K562 (cell line): ENCODE data around the gene DDX39A. TPM values are rescaled to one million over a fixed set of nuclear protein-coding genes. Genes with fewer than 3 reads are reported as not detected.

Experiments used
- BRD9 ChIP-seq: fragments of 450-650 bp; IDR thresholded peaks from 2 replicates; pipeline ENCODE4 v1.6.1; 2018; ENCODE audit warnings: low read depth; ENCODE audit not compliant: partially characterized antibody
- CBFA2T3 ChIP-seq: fragments of 450-650 bp; IDR thresholded peaks from 2 replicates; pipeline ENCODE4 v1.6.1; 2017
- CC2D1A ChIP-seq: fragments of 450-650 bp; IDR thresholded peaks from 2 replicates; pipeline ENCODE4 v1.6.1; 2017; ENCODE audit warnings: mild to moderate bottlenecking
- GTF2E2 ChIP-seq: fragments of 200-800 bp; sonication (Bioruptor generic); IDR thresholded peaks from 2 replicates; pipeline ENCODE4 v1.6.1; 2016; ENCODE audit warnings: missing genetic modification characterization, missing compliant biosample characterization
- HLTF ChIP-seq: fragments of 450-650 bp; IDR thresholded peaks from 2 replicates; pipeline ENCODE4 v1.6.1; 2016
- MTA3 ChIP-seq: fragments of 450-650 bp; formaldehyde crosslinking; IDR thresholded peaks from 2 replicates; pipeline ENCODE4 v1.6.1; 2017; ENCODE audit warnings: mild to moderate bottlenecking, borderline replicate concordance
- POLR2AphosphoS2 ChIP-seq: IDR thresholded peaks from 2 replicates; pipeline ENCODE4 v1.6.1; 2012; ENCODE audit warnings: low read length, improper control_type of control experiment
- RAD21 ChIP-seq, 2 experiments: fragments of 250-450 bp in 1 of 2; fragments of 450-650 bp in 1 of 2; sonication (Bioruptor Pico) in 1 of 2; formaldehyde crosslinking in 1 of 2; IDR thresholded peaks in 1 of 2; conservative IDR thresholded peaks in 1 of 2; 2 replicates each; pipeline versions ENCODE4 v1.4.0 to v1.8.0; 2020 to 2022; ENCODE audit warnings: mild to moderate bottlenecking in 2 of 2, moderate library complexity in 1 of 2
- RBM25 ChIP-seq: fragments of 200-400 bp; formaldehyde crosslinking; IDR thresholded peaks from 2 replicates; pipeline ENCODE4 v1.6.1; 2018; ENCODE audit warnings: low read length, low read depth, moderate library complexity; ENCODE audit not compliant: severe bottlenecking
- WHSC1 ChIP-seq: IDR thresholded peaks from one replicate; pipeline ENCODE4 v1.6.1; 2012; ENCODE audit warnings: low read length, control low read depth, inconsistent platforms
- ZNF282 ChIP-seq: sonication (generic); formaldehyde crosslinking; IDR thresholded peaks from 2 replicates; pipeline ENCODE4 v1.8.1; 2023; ENCODE audit warnings: missing genetic modification reagents
- ZNF699 ChIP-seq: fragments of 250-450 bp; sonication (Bioruptor Pico); IDR thresholded peaks from 2 replicates; pipeline ENCODE4 v1.8.0; 2021; ENCODE audit warnings: mild to moderate bottlenecking, moderate library complexity; ENCODE audit not compliant: insufficient replicate concordance
- polyA plus RNA-seq, 8 experiments: library from polyadenylated mRNA; depleted of rRNA in 4 of 8; stranded (reverse) in 5 of 8; unstranded in 3 of 8; fragments of >200 nt; fragmentation: Nextera tagmentation in 2 of 8; fragmentation: Illumina TruSeq in 1 of 8; extraction: Ambion mirVana in 2 of 8; extraction: Trizol in 1 of 8; gene quantifications; 2 replicates each; pipeline versions ENCODE4 v1.2.1 to v1.2.3, GENCODE V29; 2011 to 2014; ENCODE audit warnings: inconsistent platforms in 1 of 8, missing spikeins in 1 of 8
- total RNA-seq, 7 experiments: library from RNA; depleted of rRNA in 6 of 7; stranded (reverse); fragments of >200 nt in 6 of 7; fragmentation: Illumina TruSeq in 2 of 7; extraction: Trizol in 2 of 7; gene quantifications; 2 replicates each; pipeline versions ENCODE4 v1.2.1 to v1.2.3, GENCODE V29; 2011 to 2021; ENCODE audit warnings: low replicate concordance in 1 of 7
- TF ChIP-seq, protein P1 (sequence below): fragments of 150-350 bp; IDR thresholded peaks from 2 replicates; pipeline ENCODE4 v1.6.1; 2014; ENCODE audit warnings: low read depth, mild to moderate bottlenecking, low read length, borderline replicate concordance
- TF ChIP-seq, protein P2 (sequence below): fragments of 450-650 bp; formaldehyde crosslinking; IDR thresholded peaks from 2 replicates; pipeline ENCODE4 v1.4.0; 2022; ENCODE audit warnings: missing genetic modification characterization
- TF ChIP-seq, protein P3 (sequence below): fragments of 450-650 bp; IDR thresholded peaks from 2 replicates; pipeline ENCODE4 v1.6.1; 2017; ENCODE audit warnings: mild to moderate bottlenecking, moderate library complexity
- TF ChIP-seq, protein P4 (sequence below): fragments of 250-450 bp; sonication (Bioruptor Pico); IDR thresholded peaks from 2 replicates; pipeline ENCODE4 v1.8.0; 2022; ENCODE audit warnings: moderate library complexity, mild to moderate bottlenecking, inconsistent platforms
- TF ChIP-seq, protein P5 (sequence below): IDR thresholded peaks from 2 replicates; pipeline ENCODE4 v1.6.1; 2016; ENCODE audit warnings: missing genetic modification characterization, missing compliant biosample characterization
- TF ChIP-seq, protein P6 (sequence below): fragments of 450-650 bp; formaldehyde crosslinking; IDR thresholded peaks from 2 replicates; pipeline ENCODE4 v1.4.0; 2020; ENCODE audit warnings: mild to moderate bottlenecking, mixed read lengths

DDX39A gene
- total and polyA plus RNA-seq, 9 of the 15 experiments (the other 6 are each of a cell fraction or from before 2014, with no cell fraction given), result 90.3 to 250 (median 188) TPM

DNA sequence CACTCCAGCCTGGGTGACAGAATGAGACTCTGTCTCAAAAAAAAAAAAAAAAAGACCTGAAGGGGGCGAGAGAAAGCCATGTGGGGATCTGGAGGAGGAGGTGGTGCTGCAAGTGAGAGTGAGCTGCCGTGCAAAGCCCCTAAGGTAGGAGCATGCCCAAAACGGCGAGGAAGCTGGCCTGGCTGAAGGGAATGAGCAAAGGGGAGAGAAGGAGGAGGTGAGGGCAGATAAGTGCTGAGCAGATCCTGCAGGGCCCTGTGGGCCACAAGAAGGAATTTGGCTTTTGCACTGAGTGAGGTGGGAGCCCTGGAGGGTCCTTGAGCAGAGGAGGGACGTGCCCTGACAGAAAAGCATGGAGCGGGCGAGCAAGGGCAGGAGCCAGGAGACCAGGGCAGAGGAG lies 57.3 kb downstream of the DDX39A start (continued):
- no peak for TF ChIP-seq ZNF699 (CRISPR knock-in tag)
- TF ChIP-seq RBM25, result no peak
- no peak for TF ChIP-seq POLR2AphosphoS2
- 0 out of 2 replicates have a peak, but pooled peaks have one; percentile 54 for TF ChIP-seq MTA3
- no peak for TF ChIP-seq ZNF282 (CRISPR knock-in tag)
- TF ChIP-seq, protein P1, sequence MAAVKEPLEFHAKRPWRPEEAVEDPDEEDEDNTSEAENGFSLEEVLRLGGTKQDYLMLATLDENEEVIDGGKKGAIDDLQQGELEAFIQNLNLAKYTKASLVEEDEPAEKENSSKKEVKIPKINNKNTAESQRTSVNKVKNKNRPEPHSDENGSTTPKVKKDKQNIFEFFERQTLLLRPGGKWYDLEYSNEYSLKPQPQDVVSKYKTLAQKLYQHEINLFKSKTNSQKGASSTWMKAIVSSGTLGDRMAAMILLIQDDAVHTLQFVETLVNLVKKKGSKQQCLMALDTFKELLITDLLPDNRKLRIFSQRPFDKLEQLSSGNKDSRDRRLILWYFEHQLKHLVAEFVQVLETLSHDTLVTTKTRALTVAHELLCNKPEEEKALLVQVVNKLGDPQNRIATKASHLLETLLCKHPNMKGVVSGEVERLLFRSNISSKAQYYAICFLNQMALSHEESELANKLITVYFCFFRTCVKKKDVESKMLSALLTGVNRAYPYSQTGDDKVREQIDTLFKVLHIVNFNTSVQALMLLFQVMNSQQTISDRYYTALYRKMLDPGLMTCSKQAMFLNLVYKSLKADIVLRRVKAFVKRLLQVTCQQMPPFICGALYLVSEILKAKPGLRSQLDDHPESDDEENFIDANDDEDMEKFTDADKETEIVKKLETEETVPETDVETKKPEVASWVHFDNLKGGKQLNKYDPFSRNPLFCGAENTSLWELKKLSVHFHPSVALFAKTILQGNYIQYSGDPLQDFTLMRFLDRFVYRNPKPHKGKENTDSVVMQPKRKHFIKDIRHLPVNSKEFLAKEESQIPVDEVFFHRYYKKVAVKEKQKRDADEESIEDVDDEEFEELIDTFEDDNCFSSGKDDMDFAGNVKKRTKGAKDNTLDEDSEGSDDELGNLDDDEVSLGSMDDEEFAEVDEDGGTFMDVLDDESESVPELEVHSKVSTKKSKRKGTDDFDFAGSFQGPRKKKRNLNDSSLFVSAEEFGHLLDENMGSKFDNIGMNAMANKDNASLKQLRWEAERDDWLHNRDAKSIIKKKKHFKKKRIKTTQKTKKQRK, result no peak
- no peak for TF ChIP-seq CBFA2T3
- TF ChIP-seq, protein P2, sequence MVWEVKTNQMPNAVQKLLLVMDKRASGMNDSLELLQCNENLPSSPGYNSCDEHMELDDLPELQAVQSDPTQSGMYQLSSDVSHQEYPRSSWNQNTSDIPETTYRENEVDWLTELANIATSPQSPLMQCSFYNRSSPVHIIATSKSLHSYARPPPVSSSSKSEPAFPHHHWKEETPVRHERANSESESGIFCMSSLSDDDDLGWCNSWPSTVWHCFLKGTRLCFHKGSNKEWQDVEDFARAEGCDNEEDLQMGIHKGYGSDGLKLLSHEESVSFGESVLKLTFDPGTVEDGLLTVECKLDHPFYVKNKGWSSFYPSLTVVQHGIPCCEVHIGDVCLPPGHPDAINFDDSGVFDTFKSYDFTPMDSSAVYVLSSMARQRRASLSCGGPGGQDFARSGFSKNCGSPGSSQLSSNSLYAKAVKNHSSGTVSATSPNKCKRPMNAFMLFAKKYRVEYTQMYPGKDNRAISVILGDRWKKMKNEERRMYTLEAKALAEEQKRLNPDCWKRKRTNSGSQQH (CRISPR knock-in tag), result no peak
- peak; percentile 39; the same call in 1 of the 2 replicates for TF ChIP-seq HLTF
- TF ChIP-seq, protein P3, sequence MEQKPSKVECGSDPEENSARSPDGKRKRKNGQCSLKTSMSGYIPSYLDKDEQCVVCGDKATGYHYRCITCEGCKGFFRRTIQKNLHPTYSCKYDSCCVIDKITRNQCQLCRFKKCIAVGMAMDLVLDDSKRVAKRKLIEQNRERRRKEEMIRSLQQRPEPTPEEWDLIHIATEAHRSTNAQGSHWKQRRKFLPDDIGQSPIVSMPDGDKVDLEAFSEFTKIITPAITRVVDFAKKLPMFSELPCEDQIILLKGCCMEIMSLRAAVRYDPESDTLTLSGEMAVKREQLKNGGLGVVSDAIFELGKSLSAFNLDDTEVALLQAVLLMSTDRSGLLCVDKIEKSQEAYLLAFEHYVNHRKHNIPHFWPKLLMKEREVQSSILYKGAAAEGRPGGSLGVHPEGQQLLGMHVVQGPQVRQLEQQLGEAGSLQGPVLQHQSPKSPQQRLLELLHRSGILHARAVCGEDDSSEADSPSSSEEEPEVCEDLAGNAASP, result no peak
- TF ChIP-seq, protein P4, sequence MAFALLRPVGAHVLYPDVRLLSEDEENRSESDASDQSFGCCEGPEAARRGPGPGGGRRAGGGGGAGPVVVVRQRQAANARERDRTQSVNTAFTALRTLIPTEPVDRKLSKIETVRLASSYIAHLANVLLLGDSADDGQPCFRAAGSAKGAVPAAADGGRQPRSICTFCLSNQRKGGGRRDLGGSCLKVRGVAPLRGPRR (CRISPR knock-in tag), result no peak
- TF ChIP-seq, protein P5, sequence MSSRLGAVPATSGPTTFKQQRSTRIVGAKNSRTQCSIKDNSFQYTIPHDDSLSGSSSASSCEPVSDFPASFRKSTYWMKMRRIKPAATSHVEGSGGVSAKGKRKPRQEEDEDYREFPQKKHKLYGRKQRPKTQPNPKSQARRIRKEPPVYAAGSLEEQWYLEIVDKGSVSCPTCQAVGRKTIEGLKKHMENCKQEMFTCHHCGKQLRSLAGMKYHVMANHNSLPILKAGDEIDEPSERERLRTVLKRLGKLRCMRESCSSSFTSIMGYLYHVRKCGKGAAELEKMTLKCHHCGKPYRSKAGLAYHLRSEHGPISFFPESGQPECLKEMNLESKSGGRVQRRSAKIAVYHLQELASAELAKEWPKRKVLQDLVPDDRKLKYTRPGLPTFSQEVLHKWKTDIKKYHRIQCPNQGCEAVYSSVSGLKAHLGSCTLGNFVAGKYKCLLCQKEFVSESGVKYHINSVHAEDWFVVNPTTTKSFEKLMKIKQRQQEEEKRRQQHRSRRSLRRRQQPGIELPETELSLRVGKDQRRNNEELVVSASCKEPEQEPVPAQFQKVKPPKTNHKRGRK, result no peak
- peak; percentile 37 for TF ChIP-seq BRD9
- no peak for TF ChIP-seq WHSC1
- peak; percentile 73 for TF ChIP-seq CC2D1A
- TF ChIP-seq RAD21 (CRISPR knock-in tag; conservative IDR thresholded peaks at IDR 0.05 in 1 of 2, IDR thresholded peaks at IDR 0.05 in 1 of 2), result peak; percentile 41 to 57
- TF ChIP-seq GTF2E2 (tag), result no peak
- TF ChIP-seq, protein P6, sequence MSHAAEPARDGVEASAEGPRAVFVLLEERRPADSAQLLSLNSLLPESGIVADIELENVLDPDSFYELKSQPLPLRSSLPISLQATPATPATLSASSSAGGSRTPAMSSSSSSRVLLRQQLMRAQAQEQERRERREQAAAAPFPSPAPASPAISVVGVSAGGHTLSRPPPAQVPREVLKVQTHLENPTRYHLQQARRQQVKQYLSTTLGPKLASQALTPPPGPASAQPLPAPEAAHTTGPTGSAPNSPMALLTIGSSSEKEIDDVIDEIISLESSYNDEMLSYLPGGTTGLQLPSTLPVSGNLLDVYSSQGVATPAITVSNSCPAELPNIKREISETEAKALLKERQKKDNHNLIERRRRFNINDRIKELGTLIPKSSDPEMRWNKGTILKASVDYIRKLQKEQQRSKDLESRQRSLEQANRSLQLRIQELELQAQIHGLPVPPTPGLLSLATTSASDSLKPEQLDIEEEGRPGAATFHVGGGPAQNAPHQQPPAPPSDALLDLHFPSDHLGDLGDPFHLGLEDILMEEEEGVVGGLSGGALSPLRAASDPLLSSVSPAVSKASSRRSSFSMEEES (CRISPR knock-in tag), result no peak
